Measurements from ENCODE around the gene ADD1. TPM values are rescaled to one million over a fixed set of nuclear protein-coding genes. Genes with fewer than 3 reads are reported as not detected.
A peak's percentile ranks its signal among the peaks of the same experiment; 100 is the strongest.

Gene ADD1
- total and polyA plus RNA-seq, 7 donors, result 124 to 224 (median 176) TPM

DNA sequence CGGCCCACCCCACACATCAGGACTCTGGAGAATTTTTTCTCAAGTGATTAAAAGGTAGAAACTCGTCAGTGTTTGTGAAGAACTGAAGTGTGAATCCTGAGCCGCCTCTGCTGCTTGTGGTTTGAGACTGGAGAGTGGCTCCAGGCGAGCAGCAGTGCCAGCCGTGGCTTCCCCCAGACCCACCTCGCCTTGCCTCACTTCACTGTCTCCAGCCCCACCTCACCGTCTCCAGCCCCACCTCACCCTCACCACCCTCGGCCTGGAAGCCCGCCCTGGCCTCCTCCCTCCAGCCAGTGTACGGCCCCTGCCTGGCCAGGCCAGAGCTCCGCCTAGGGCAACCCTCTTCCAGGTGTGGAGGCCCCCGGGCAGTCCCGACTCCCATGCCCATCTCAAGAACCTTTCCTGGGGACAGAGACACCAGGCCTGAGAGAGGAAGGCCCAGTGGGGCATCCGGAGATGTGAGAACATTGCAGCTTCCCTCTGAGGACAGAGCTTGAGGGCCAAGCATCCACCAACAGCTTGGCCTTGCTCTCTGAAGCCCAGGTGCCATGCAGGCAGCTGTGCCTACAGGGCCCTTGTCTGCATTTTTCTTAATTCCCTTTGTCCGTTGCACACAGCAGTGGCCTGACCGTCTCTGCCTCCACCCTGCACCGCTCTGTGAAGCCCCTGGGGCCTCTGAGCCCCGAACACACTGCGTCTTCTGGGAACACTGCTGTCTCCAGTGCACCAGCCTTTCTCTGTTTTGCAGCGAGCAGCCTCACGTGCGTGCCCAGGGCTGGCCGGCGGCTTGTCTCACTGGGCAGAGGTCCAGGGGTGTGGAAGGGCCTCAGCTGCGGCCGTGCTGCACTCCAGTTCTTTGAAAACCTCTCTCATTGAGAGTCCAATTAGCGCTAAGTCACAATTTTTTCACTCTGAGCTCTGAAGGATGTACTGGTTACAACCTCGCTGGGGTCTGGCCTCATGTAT, 37.0 kb upstream of the ADD1 start:
- no peaks in the 10 kb centered on the region for H3K27me3 ChIP-seq (ENCODE audit: insufficient read depth in 3 of 3, low read length in 2 of 3)
- no peaks in the 10 kb centered on the region for H3K9me3 ChIP-seq
- ATAC-seq (peak; percentile 27 to 63 (median 37)), DNase-seq (peak; percentile 52 to 84)
- TF ChIP-seq, protein P1, sequence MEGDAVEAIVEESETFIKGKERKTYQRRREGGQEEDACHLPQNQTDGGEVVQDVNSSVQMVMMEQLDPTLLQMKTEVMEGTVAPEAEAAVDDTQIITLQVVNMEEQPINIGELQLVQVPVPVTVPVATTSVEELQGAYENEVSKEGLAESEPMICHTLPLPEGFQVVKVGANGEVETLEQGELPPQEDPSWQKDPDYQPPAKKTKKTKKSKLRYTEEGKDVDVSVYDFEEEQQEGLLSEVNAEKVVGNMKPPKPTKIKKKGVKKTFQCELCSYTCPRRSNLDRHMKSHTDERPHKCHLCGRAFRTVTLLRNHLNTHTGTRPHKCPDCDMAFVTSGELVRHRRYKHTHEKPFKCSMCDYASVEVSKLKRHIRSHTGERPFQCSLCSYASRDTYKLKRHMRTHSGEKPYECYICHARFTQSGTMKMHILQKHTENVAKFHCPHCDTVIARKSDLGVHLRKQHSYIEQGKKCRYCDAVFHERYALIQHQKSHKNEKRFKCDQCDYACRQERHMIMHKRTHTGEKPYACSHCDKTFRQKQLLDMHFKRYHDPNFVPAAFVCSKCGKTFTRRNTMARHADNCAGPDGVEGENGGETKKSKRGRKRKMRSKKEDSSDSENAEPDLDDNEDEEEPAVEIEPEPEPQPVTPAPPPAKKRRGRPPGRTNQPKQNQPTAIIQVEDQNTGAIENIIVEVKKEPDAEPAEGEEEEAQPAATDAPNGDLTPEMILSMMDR (IDR thresholded peaks at IDR 0.05), result no peak
- H3K36me3 ChIP-seq (ENCODE audit: insufficient read depth in 1 of 2, low read depth in 1 of 2), result no peaks in the 10 kb centered on the region
- H3K4me3 ChIP-seq, result no peak overlapping the region
- no peak overlapping the region for H3K27ac ChIP-seq
- 46 to 50% (median 49%) methylated on average over 28 of the region's 28 CpGs for WGBS, 3 donors
- peaks cover 53% of the 10 kb centered on the region for H3K4me1 ChIP-seq
- intact Hi-C loops (cut with DNase I), result no loop called here

DNA sequence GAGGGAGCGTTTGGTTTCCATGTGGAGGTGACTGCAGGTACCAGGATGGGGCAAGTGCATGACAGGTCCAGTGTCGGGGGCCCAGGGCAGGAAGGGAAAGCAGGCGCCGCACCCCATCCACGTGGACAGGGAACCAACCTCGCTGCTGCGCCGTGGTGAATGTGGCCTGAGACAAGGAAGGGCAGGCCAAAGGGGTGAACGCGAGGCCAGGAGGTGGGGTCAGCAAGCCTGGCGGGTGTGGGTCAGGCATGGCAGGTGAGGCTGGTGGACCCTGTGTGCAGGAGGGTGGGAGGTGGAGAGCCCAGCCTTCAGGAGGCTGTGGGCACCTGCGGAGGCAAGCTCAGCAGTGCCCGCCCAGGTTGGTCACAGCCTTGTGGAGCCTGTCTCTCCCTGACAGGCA, 36.1 kb upstream of the ADD1 start:
- no peak for ATAC-seq
- H3K27me3 ChIP-seq (ENCODE audit: insufficient read depth in 3 of 3, low read length in 2 of 3), result no peaks in the 10 kb centered on the region
- WGBS, 3 donors, result 89 to 94% (median 92%) methylated on average over 12 to 13 of the region's 13 CpGs
- H3K36me3 ChIP-seq (ENCODE audit: insufficient read depth in 1 of 2, low read depth in 1 of 2), result no peaks in the 10 kb centered on the region
- H3K9me3 ChIP-seq, result no peaks in the 10 kb centered on the region
- no peak overlapping the region for H3K4me3 ChIP-seq
- peaks cover 57% of the 10 kb centered on the region for H3K4me1 ChIP-seq
- intact Hi-C loops (cut with DNase I), result no loop called here
- H3K27ac ChIP-seq, result no peak overlapping the region
- DNase-seq, result peak in 1 of 2 donors; percentile 54
- TF ChIP-seq, protein P1 (IDR thresholded peaks at IDR 0.05), result no peak

DNA sequence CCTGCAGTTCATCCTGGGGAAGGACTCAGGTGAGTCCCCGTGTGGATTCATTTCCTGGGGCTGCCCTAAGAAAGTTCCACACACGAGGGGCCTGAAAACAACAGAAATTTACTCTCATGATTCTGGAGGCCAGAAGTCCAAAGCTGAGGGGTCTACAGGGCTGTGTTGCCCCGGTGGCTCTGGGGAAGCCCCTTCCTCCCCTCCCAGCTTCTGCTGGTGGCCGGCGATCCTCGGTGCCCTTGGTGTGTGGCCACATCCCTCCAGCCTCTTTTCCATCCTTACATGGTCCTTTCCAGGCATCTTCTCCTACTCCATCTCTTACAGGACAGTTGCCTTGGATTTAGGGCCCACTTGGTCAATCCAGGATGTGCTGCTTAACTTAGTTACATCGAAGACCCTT, 35.6 kb upstream of the ADD1 start:
- no peak overlapping the region for H3K27ac ChIP-seq
- H3K4me1 ChIP-seq, result peaks cover 57% of the 10 kb centered on the region
- DNase-seq, result no peak
- 93 to 97% (median 95%) methylated on average over 7 of the region's 7 CpGs for WGBS, 3 donors
- intact Hi-C loops (cut with DNase I), result no loop called here
- TF ChIP-seq, protein P1 (IDR thresholded peaks at IDR 0.05), result no peak
- H3K36me3 ChIP-seq (ENCODE audit: insufficient read depth in 1 of 2, low read depth in 1 of 2), result no peaks in the 10 kb centered on the region
- no peaks in the 10 kb centered on the region for H3K27me3 ChIP-seq (ENCODE audit: insufficient read depth in 3 of 3, low read length in 2 of 3)
- no peaks in the 10 kb centered on the region for H3K9me3 ChIP-seq
- no peak overlapping the region for H3K4me3 ChIP-seq
- ATAC-seq, result no peak

DNA sequence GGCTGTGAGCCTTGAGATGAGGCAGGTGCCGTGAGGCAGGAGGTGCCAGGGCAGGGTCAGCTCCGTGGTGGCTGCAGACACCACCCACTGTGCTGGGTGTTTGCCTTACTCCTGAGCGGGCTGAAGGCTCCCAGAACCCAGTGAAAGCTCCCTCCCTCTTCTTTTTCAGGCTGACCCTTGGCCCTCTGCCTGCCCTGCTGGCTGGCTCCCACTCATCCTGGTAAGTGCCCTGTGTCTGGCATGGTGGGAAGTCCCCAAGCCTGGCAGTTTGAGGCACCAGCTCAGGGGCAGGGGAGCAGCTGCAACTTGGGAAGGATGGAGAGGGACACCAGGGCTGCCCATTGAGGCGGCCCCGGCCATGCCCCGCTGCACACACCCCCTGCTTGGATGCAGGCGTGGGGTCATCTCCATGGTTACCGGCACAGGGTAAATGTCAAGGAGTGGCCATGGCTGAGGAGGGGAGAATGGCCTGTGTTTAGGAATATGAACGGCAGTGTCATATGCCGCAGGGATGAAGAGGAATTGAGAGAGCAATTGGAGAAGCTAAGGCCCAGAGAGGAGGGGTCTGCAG, 33.9 kb upstream of the ADD1 start:
- no peak overlapping the region for H3K27ac ChIP-seq
- no peaks in the 10 kb centered on the region for H3K36me3 ChIP-seq (ENCODE audit: insufficient read depth in 1 of 2, low read depth in 1 of 2)
- intact Hi-C loops (cut with DNase I), result loop anchor here in 1 of 2 donors (5.0 kb wide), 1 partner anchor 42 kb away; no protein-coding TSS in a partner anchor
- TF ChIP-seq, protein P1 (IDR thresholded peaks at IDR 0.05), result no peak
- ATAC-seq (no peak), DNase-seq (no peak)
- no peaks in the 10 kb centered on the region for H3K27me3 ChIP-seq (ENCODE audit: insufficient read depth in 3 of 3, low read length in 2 of 3)
- 63 to 76% (median 67%) methylated on average over 10 of the region's 10 CpGs for WGBS, 3 donors
- no peaks in the 10 kb centered on the region for H3K9me3 ChIP-seq
- H3K4me1 ChIP-seq, result peaks cover 64% of the 10 kb centered on the region
- H3K4me3 ChIP-seq, result no peak overlapping the region
